Inferior parietal cortex (tissue), 1 donor: ENCODE data around the gene PADI1.

Experiments used
- DNase-seq: peaks from one replicate; pipeline ENCODE4 v3.0.0-alpha.2; 2016; ENCODE audit errors: extremely low spot score

The PADI1 gene

GRCh38 chr1:17204546-17205440 lies at the start of gene PADI1:
Gene PADI1, plus strand, starts transcription at chr1:17205128. Its CDS starts 90 bp downstream, at chr1:17205218.
- no peak for DNase-seq

- no peak for DNase-seq
Measured at GRCh38 chr1:17155257-17155920, 49.5 kb upstream of the PADI1 start.

GRCh38 chr1:17156108-17156507 lies 48.8 kb upstream of the PADI1 start:
- no peak for DNase-seq

- no peak for DNase-seq
Measured at GRCh38 chr1:17158961-17159360, 46.0 kb upstream of the PADI1 start.

GRCh38 chr1:17161137-17161740 lies 43.7 kb upstream of the PADI1 start:
- no peak for DNase-seq

- DNase-seq, result no peak
Measured at GRCh38 chr1:17161926-17162800, 42.8 kb upstream of the PADI1 start.

- no peak for DNase-seq
Measured at GRCh38 chr1:17162941-17163340, 42.0 kb upstream of the PADI1 start.

GRCh38 chr1:17163371-17163770 lies 41.6 kb upstream of the PADI1 start:
- DNase-seq, result no peak

- DNase-seq, result no peak
Measured at GRCh38 chr1:17163789-17164666, 40.9 kb upstream of the PADI1 start.

GRCh38 chr1:17165823-17166222 lies 39.1 kb upstream of the PADI1 start:
- DNase-seq, result no peak

- no peak for DNase-seq
Measured at GRCh38 chr1:17167041-17167785, 37.7 kb upstream of the PADI1 start.

- DNase-seq, result no peak
Measured at GRCh38 chr1:17167786-17168090, 37.2 kb upstream of the PADI1 start.

GRCh38 chr1:17168091-17168876 lies 36.6 kb upstream of the PADI1 start:
- no peak for DNase-seq

GRCh38 chr1:17170571-17170970 lies 34.4 kb upstream of the PADI1 start:
- no peak for DNase-seq

GRCh38 chr1:17173217-17173616 lies 31.7 kb upstream of the PADI1 start:
- no peak for DNase-seq

GRCh38 chr1:17176306-17177061 lies 28.4 kb upstream of the PADI1 start:
- DNase-seq, result no peak

GRCh38 chr1:17177651-17178050 lies 27.3 kb upstream of the PADI1 start:
- no peak for DNase-seq

- no peak for DNase-seq
Measured at GRCh38 chr1:17181781-17182464, 23.0 kb upstream of the PADI1 start.
